K562 (cell line): Measurements from ENCODE around the gene EIF2AK2. TPM values are rescaled to one million over a fixed set of nuclear protein-coding genes. Genes with fewer than 3 reads are reported as not detected.

Experiments
- ATAC-seq: fragments of 200-7000 bp; cut with Tn5 transposase; 3 replicates; pipeline ENCODE4 v1.9.1; 2020; ENCODE audit warnings: moderate library complexity
- BruUV-seq: library from RNA; stranded (reverse); fragments of 400-500 nt; replicated peaks from 2 replicates; lab custom pipeline; 2021; lab: Mats Ljungman, UMichigan
- CTCF ChIA-PET: fragments of 300-600 bp; formaldehyde crosslinking; extraction: SDS; loops from one replicate; lab custom pipeline; 2021; ENCODE audit warnings: low intra/inter-chr PET ratio; lab: Yijun Ruan, JAX
- POLR2A ChIA-PET: fragments of 300-600, 350-650 bp; sonication (Branson Sonifier 250); formaldehyde crosslinking; extraction: SDS; loops from one replicate; lab custom pipeline; 2021; ENCODE audit warnings: antibody characterized with exemption, inconsistent platforms; lab: Yijun Ruan, JAX
- DNase-seq, 4 experiments: peaks; one replicate each; pipeline versions ENCODE4 v3.0.0 to v3.0.0-alpha.2; 2011 to 2018; ENCODE audit warnings: low spot score in 3 of 4, mixed read lengths in 3 of 4; ENCODE audit errors: extremely low read depth in 1 of 4
- FAIRE-seq: peaks from 2 replicates; lab custom pipeline; 2011; peaks lifted over from hg19 to GRCh38; lab: Jason Lieb, UNC
- H2AFZ ChIP-seq: 2 replicates; pipeline ENCODE4 v1.6.0; 2011; ENCODE audit warnings: low read depth, low read length, control low read depth, inconsistent platforms
- H3K27ac ChIP-seq: fragments of 200-600 bp; 3 replicates; pipeline ENCODE4 v1.8.0; 2011; ENCODE audit warnings: low read depth, mild to moderate bottlenecking, control low read depth, inconsistent platforms, low read length, moderate library complexity, mixed read lengths; ENCODE audit errors: extremely low read depth
- H3K27me3 ChIP-seq, 2 experiments: fragments of 300-600 bp in 1 of 2; 2 replicates in 1 of 2; 3 replicates in 1 of 2; pipeline versions ENCODE4 v1.6.0 to v1.8.0; 2011; ENCODE audit warnings: inconsistent platforms in 2 of 2, low read length in 2 of 2, mild to moderate bottlenecking in 1 of 2, mixed read lengths in 1 of 2, moderate library complexity in 1 of 2; ENCODE audit not compliant: control insufficient read depth in 2 of 2, insufficient read depth in 2 of 2
- H3K36me3 ChIP-seq: fragments of 300-600 bp; 3 replicates; pipeline ENCODE4 v1.8.0; 2011; ENCODE audit warnings: mild to moderate bottlenecking, low read length, inconsistent platforms; ENCODE audit not compliant: control insufficient read depth, insufficient read depth
- H3K4me1 ChIP-seq, 2 experiments: fragments of 200-600 bp in 1 of 2; replicated peaks in 1 of 2; 2 replicates in 1 of 2; 3 replicates in 1 of 2; pipeline versions ENCODE4 v1.5.1 to v1.8.0; 2011; ENCODE audit warnings: inconsistent platforms in 2 of 2, low read length in 2 of 2, mild to moderate bottlenecking in 1 of 2, mixed read lengths in 1 of 2, moderate library complexity in 1 of 2; ENCODE audit not compliant: control insufficient read depth in 2 of 2, insufficient read depth in 2 of 2
- H3K4me2 ChIP-seq: 2 replicates; pipeline ENCODE4 v1.6.1; 2011; ENCODE audit warnings: low read length, control low read depth, inconsistent platforms, mixed read lengths; ENCODE audit not compliant: insufficient read depth
- H3K4me3 ChIP-seq: fragments of 200-600 bp; sonication (generic), shearing (Covaris generic); 2 replicates; pipeline ENCODE4 v1.5.1; 2016; ENCODE audit warnings: control low read depth, inconsistent platforms
- H3K79me2 ChIP-seq: fragments of 200-600 bp; 3 replicates; pipeline ENCODE4 v1.8.0; 2011; ENCODE audit warnings: low read length, inconsistent platforms; ENCODE audit not compliant: control insufficient read depth, insufficient read depth
- H3K9ac ChIP-seq, 2 experiments: 2 replicates each; pipeline versions ENCODE4 v1.6.0 to v1.6.1; 2011; ENCODE audit warnings: low read depth in 2 of 2, low read length in 2 of 2, control low read depth in 1 of 2, inconsistent platforms in 1 of 2, mild to moderate bottlenecking in 1 of 2, mixed read lengths in 1 of 2; ENCODE audit not compliant: insufficient read depth in 1 of 2
- H3K9me1 ChIP-seq: one replicate; pipeline ENCODE4 v1.6.0; 2011; ENCODE audit warnings: inconsistent platforms, mild to moderate bottlenecking, low read length, moderate library complexity; ENCODE audit not compliant: control insufficient read depth, insufficient read depth
- H3K9me3 ChIP-seq: replicated peaks from 2 replicates; pipeline ENCODE4 v1.5.1; 2011; ENCODE audit warnings: low read depth, low read length, inconsistent platforms; ENCODE audit not compliant: control insufficient read depth, insufficient read depth
- H4K20me1 ChIP-seq: replicated peaks from 2 replicates; pipeline ENCODE4 v1.6.1; 2011; ENCODE audit warnings: low read length, inconsistent platforms, mixed read lengths; ENCODE audit not compliant: control insufficient read depth, insufficient read depth
- CBX2 ChIP-seq: fragments of 200-600 bp; sonication (generic); IDR thresholded peaks from one replicate; pipeline ENCODE4 v1.6.1; 2012; ENCODE audit warnings: mild to moderate bottlenecking, low read length, inconsistent platforms; ENCODE audit not compliant: insufficient read depth, poor library complexity, severe bottlenecking
- CBX3 ChIP-seq, 2 experiments: IDR thresholded peaks; 1 replicate in 1 of 2; 2 replicates in 1 of 2; pipeline ENCODE4 v1.6.1; 2012; ENCODE audit warnings: inconsistent platforms in 2 of 2, low read length in 2 of 2, borderline replicate concordance in 1 of 2, control low read depth in 1 of 2
- CREM ChIP-seq: IDR thresholded peaks from 2 replicates; pipeline ENCODE4 v1.6.1; 2014; ENCODE audit warnings: antibody characterized with exemption, low read depth
- ELF1 ChIP-seq: fragments of 200-800 bp; sonication (Bioruptor generic); IDR thresholded peaks from 2 replicates; pipeline ENCODE4 v1.6.1; 2016; ENCODE audit warnings: missing genetic modification characterization, missing compliant biosample characterization
- ELK3 ChIP-seq: fragments of 450-650 bp; formaldehyde crosslinking; IDR thresholded peaks from 2 replicates; pipeline ENCODE4 v1.4.0; 2020; ENCODE audit warnings: mild to moderate bottlenecking
- GATAD2B ChIP-seq: fragments of 450-650 bp; IDR thresholded peaks from 2 replicates; pipeline ENCODE4 v1.6.1; 2017; ENCODE audit warnings: mild to moderate bottlenecking, borderline replicate concordance
- HCFC1 ChIP-seq: IDR thresholded peaks from 2 replicates; pipeline ENCODE4 v1.6.1; 2012; ENCODE audit warnings: low read depth, low read length, improper control_type of control experiment
- HNRNPL ChIP-seq: fragments of 200-400 bp; formaldehyde crosslinking; IDR thresholded peaks from 2 replicates; pipeline ENCODE4 v1.6.1; 2017; ENCODE audit warnings: low read depth, mild to moderate bottlenecking, low read length
- RNF2 ChIP-seq: sonication (generic); IDR thresholded peaks from 2 replicates; pipeline ENCODE4 v1.6.1; 2016
- RUNX1 ChIP-seq: sonication (generic); IDR thresholded peaks from 2 replicates; pipeline ENCODE4 v1.6.1; 2016; ENCODE audit warnings: antibody characterized with exemption, low read depth
- SAFB ChIP-seq: fragments of 200-400 bp; formaldehyde crosslinking; IDR thresholded peaks from 2 replicates; pipeline ENCODE4 v1.6.1; 2017; ENCODE audit warnings: low read depth, low read length, borderline replicate concordance
- ZC3H4 ChIP-seq: sonication (generic); formaldehyde crosslinking; IDR thresholded peaks from 2 replicates; pipeline ENCODE4 v1.9.0; 2021; ENCODE audit warnings: missing genetic modification reagents, borderline replicate concordance
- WGBS: fragments of 100-300 bp; shearing (Covaris generic); methylation state at CpG from one replicate; pipeline ENCODE4 v1.1.6; 2016; ENCODE audit warnings: low coverage, mixed read lengths; ENCODE audit not compliant: insufficient coverage; ENCODE audit errors: missing lambda C conversion rate; 5-methylcytosine and 5-hydroxymethylcytosine counted together
- in situ Hi-C: fragments of 300-500 bp; cut with MboI; formaldehyde crosslinking; loops from 4 replicates; pipeline ENCODE4 v1.15.0; 2018; ENCODE audit warnings: inconsistent platforms, mixed read lengths
- intact Hi-C: fragments of 100-400 bp; cut with micrococcal nuclease; formaldehyde crosslinking; loops from 2 replicates; pipeline ENCODE4 v1.14.2; 2022
- polyA plus RNA-seq, 8 experiments: library from polyadenylated mRNA; depleted of rRNA in 4 of 8; stranded (reverse) in 5 of 8; unstranded in 3 of 8; fragments of >200 nt; fragmentation: Nextera tagmentation in 2 of 8; fragmentation: Illumina TruSeq in 1 of 8; extraction: Ambion mirVana in 2 of 8; extraction: Trizol in 1 of 8; gene quantifications; 2 replicates each; pipeline versions ENCODE4 v1.2.1 to v1.2.3, GENCODE V29; 2011 to 2014; ENCODE audit warnings: inconsistent platforms in 1 of 8, missing spikeins in 1 of 8
- total RNA-seq, 7 experiments: library from RNA; depleted of rRNA in 6 of 7; stranded (reverse); fragments of >200 nt in 6 of 7; fragmentation: Illumina TruSeq in 2 of 7; extraction: Trizol in 2 of 7; gene quantifications; 2 replicates each; pipeline versions ENCODE4 v1.2.1 to v1.2.3, GENCODE V29; 2011 to 2021; ENCODE audit warnings: low replicate concordance in 1 of 7

The EIF2AK2 gene
- total and polyA plus RNA-seq, 9 of the 15 experiments (the other 6 are each of a cell fraction or from before 2014, with no cell fraction given) = 3.8 to 19.5 (median 13.3) TPM

GRCh38 chr2:37100054-37100453 is 56.7 kb downstream of the EIF2AK2 start:
- Histone ChIP-seq H3K4me2 (no peak overlapping the region), H3K4me1 (peaks cover 0 to 3% of the 10 kb centered on the region in 2 experiments; a peak in 2 of 5 replicates), H3K9me3 (no peaks in the 10 kb centered on the region), H3K36me3 (peaks cover 39% of the 10 kb centered on the region), H4K20me1 (no peaks in the 10 kb centered on the region), H3K4me3 (no peak overlapping the region), H3K9ac (no peak overlapping the region), H3K79me2 (no peaks in the 10 kb centered on the region), H3K27me3 (no peaks in the 10 kb centered on the region), H2AFZ (no peak overlapping the region), H3K27ac (no peak overlapping the region), H3K9me1 (no peaks in the 10 kb centered on the region)
- in situ Hi-C loops (no loop called here), intact Hi-C loops (no loop called here)
- DNase-seq (no peak), ATAC-seq (peak; percentile 72), FAIRE-seq (no peak)
- 57% methylated on average over 1 of the region's 1 CpG for WGBS
- TF ChIP-seq RUNX1 = no peak
- ChIA-PET CTCF (no interaction called here), POLR2A (no interaction called here)
- no TSS peak for BruUV-seq

GRCh38 chr2:37098416-37099118 is 58.2 kb downstream of the EIF2AK2 start:
- FAIRE-seq (no peak), ATAC-seq (no peak), DNase-seq (no peak)
- Histone ChIP-seq H3K36me3 (peaks cover 53% of the 10 kb centered on the region), H3K27ac (no peak overlapping the region), H3K9ac (no peak overlapping the region), H3K9me3 (no peaks in the 10 kb centered on the region), H2AFZ (no peak overlapping the region), H3K4me3 (no peak overlapping the region), H3K79me2 (no peaks in the 10 kb centered on the region), H3K4me1 (peaks cover 0 to 1% of the 10 kb centered on the region in 2 experiments; a peak in 2 of 5 replicates), H3K9me1 (no peaks in the 10 kb centered on the region), H3K27me3 (no peaks in the 10 kb centered on the region), H4K20me1 (no peaks in the 10 kb centered on the region), H3K4me2 (no peak overlapping the region)
- 83% methylated on average over 4 of the region's 4 CpGs for WGBS
- POLR2A ChIA-PET = no interaction called here
- CTCF ChIA-PET = no interaction called here
- no TSS peak for BruUV-seq
- in situ Hi-C loops = no loop called here
- intact Hi-C loops = no loop called here
- TF ChIP-seq SAFB (no peak), CREM (no peak), RNF2 (no peak), ELF1 (tag) (no peak), HNRNPL (no peak), GATAD2B (no peak), ZC3H4 (CRISPR knock-in tag) (no peak), ELK3 (CRISPR knock-in tag) (no peak), CBX3 (IDR thresholded peaks at IDR 0.05; ENCODE audit: borderline replicate concordance in 1 of 2, low read length in 2 of 2) (no peak), HCFC1 (no peak), CBX2 (no peak)
